Smooth muscle cell of the brain vasculature (primary cell): ENCODE data around the gene KCNH2.
"Not testable (repeated sequence)": the region's sequence is repeated elsewhere in the genome, so short reads cannot be mapped to it uniquely, and the experiment has no call there.

Experiments
- DNase-seq: peaks from one replicate; pipeline ENCODE4 v3.0.0-alpha.2; 2012; ENCODE audit warnings: low read depth, low spot score

The KCNH2 gene

DNA sequence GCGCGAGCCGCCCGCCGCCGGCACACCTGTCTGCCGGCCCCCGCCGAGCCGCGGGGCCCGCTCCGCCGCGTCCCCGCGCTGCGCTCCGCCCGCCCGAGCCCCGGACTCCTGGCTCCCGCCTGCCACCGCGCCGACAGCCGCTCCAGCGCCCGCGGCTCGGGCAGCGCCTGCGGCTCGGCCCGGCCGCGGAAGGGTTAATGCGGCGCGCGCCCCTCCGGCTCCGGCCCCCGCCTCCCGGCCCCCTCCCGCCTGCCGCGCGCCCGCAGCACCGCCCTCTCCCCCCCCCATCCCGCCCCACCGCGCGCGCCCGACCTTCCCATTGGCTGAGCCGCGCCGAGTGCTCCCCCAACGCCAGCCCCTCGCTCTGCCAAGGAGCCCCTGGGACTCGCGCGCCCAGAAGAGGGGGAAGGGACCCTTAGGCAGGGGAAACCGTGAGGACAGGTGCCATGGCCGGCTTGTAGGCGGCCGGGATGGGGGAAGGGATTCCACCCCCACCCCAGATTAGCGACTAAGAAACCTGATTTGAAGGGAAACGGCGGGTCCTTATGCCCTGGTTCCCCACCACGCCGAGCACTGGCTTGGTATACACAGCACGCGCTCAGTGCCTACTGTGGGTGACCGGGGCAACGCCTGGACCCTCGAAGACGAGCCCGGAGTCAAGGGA lies at the start of gene KCNH2:
TSS of gene KCNH2 (minus strand) at position 196 of the 664 bp plus-strand sequence. CDS start 408 bp downstream, outside the sequence.
- no peak for DNase-seq

GRCh38 chr7:151027728-151028130 lies 49.6 kb upstream of the KCNH2 start:
- not testable (repeated sequence) for DNase-seq

GRCh38 chr7:151026771-151027727 lies 48.9 kb upstream of the KCNH2 start:
- DNase-seq = not testable (repeated sequence)

GRCh38 chr7:151025924-151026671 lies 48.0 kb upstream of the KCNH2 start:
- no peak for DNase-seq

DNA sequence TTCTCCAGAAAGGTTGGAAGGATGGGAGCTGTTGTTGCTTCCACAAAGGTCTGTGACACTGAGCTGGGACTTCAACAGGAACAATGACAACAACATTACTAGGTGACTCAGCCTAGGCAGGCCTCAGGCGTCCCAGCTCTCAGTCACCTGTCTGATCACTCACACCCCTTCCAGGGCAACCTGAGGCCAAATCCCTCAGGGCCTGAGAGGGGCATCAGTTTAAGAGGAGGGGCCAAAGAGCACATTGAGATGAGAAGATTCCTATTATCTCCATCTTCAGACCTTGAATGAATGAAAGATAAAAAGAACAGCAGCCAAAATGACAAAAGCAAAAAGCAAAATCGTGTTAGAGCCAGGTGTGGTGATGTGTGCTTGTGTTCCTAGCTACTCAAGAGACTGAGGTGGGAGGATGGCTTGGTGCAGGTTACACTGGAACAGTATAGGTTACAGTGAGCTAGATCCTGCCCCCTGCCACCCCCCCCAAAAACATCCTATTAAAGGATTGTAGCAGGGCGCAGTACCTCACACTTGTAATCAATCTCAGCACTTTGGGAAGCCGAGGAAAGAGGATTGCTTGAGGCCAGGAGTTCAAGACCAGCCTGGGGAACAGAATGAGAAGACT lies 46.4 kb upstream of the KCNH2 start, which contains the start of gene ATG9B:
TSS of gene ATG9B (minus strand) at position 60 of the 622 bp plus-strand sequence. CDS start 71 bp downstream, outside the sequence.
- no peak for DNase-seq

GRCh38 chr7:151023232-151023631 lies 45.1 kb upstream of the KCNH2 start:
- DNase-seq = no peak

DNA sequence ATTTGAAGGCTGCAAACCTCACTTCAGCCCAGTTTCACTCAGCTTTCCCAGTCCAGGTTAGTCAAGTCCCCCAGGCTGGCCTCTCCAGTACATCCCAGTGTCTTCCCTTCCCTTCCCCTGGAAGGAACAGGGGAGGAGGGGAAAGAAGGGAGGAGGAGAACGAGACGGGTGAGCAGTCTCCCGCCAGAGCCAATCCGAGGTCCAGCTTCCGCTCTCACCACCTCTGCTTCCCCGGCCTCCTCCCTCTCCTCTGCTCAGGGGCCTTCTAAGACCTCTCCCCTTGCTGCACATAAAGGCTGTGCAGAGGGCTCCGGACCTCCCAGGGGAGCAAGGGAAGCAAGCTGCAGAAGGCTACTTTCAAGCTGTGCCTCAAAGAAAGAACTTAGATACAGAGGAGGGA lies 42.1 kb upstream of the KCNH2 start:
- no peak for DNase-seq

DNA sequence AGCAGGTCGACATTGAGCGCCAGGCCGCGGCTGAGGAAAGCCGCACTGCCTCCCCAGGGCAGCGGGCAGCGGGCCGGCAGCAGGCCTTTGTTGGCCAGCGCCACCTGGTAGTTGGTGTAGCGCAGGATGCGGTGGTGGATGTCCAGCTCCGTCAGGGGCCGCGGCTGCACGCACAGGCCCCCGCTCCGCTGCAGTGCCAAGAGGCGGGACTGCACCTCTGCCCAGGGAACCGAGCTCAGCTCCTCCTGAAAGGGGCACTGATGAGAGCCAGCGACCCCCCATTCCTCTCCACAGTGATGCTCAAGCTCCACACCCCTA lies 41.0 kb upstream of the KCNH2 start:
- DNase-seq = no peak

DNA sequence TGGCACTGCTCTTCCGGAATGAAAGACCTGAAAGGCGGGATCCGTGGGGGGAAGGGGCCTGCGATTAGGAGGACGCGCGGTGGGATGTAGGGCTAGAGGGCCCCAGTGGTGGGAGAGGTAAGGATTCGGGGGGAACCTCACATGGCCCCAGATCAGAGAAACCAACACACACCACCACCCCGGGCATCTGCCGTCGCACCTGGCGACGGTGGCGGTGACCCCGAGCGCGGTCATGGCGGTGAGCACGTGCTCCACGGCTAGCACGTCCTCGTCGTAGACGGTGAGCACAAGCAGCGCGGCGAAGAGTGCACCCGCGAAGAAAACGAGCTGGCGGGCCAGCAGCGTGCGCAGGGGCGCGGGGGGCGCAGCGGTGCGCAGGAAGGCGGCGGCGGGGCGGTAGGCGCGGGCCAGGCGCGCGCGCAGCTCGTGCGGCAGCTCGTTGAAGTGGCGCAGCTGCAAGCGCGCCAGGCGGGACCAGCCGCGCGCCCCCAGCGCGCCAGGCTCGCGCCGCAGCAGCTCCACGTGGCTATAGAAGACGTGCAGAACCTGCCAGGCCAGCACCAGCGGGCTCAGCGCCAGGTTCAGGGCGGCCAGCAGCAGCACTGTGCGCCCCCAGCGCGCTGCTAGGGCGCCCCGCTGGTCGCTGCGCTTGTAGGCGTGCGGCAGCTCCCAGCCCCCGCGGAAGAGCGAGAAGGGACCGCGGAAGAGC lies 40.5 kb upstream of the KCNH2 start:
- DNase-seq = no peak

GRCh38 chr7:151017953-151018420 lies 39.9 kb upstream of the KCNH2 start:
- DNase-seq = no peak

DNA sequence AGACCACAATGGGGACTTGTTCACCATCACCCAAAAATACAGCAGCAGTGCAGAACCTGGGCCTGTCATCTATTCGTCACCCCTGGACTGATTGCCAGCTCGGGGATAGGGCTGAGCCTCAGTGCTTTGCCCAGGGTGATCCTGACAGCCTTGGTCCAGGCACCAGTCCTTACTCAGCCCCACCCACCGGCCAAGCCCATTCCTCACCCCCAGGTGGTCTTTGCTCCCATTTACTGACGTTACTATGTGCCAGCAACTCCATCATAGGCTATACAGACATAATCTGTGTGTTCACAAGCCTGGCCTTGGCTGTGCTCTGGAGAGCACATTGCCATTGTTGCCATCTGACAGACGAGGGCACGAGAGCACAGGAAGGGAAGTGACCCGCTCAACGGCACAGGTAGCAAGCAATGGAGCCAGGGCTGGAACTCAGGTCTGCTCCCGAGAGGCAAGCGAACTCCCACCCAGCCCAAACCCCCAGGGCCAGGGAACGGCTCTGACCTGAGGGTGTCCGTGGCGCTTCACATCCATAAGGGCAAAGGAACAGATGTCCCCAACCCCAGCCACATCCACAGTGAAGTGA lies 39.3 kb upstream of the KCNH2 start:
- no peak for DNase-seq

DNA sequence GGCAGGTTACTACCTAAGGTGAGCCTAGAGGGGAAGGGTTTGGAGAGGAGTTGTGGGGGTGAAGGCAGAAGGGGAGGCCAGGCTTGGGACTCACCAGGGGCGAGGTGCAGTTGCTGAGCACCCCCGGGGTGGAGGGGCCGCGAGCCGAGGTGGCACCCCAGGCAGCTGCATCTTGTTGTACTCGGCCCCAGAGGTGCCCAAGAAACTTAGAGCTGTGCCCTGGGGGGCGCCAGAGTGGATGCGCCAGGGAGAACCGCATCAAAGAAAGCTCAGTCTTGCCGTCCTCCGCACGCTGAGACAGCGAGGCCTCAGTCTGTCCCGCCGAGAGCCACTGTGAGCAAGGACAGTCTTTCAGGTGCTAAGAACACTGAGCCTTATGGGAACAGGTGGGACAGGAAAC lies 38.8 kb upstream of the KCNH2 start:
- no peak for DNase-seq

- DNase-seq = no peak
Measured at GRCh38 chr7:151016505-151016904, 38.4 kb upstream of the KCNH2 start.

- no peak for DNase-seq
Measured at GRCh38 chr7:151015967-151016366, 37.8 kb upstream of the KCNH2 start.

GRCh38 chr7:151014950-151015349 lies 36.8 kb upstream of the KCNH2 start:
- DNase-seq = no peak

DNA sequence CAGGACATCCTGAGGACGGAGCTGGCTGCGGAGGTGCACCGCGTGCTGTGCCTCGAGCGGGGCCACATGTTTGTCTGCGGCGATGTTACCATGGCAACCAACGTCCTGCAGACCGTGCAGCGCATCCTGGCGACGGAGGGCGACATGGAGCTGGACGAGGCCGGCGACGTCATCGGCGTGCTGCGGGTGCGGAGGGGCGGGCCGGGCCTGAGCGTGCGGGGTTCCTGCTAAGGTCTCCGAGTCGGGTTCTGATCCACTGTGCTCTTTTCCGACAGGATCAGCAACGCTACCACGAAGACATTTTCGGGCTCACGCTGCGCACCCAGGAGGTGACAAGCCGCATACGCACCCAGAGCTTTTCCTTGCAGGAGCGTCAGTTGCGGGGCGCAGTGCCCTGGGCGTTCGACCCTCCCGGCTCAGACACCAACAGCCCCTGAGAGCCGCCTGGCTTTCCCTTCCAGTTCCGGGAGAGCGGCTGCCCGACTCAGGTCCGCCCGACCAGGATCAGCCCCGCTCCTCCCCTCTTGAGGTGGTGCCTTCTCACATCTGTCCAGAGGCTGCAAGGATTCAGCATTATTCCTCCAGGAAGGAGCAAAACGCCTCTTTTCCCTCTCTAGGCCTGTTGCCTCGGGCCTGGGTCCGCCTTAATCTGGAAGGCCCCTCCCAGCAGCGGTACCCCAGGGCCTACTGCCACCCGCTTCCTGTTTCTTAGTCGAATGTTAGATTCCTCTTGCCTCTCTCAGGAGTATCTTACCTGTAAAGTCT lies 35.8 kb upstream of the KCNH2 start:
- no peak for DNase-seq

GRCh38 chr7:151013356-151013732 lies 35.2 kb upstream of the KCNH2 start:
- no peak for DNase-seq

GRCh38 chr7:151012911-151013347 lies 34.8 kb upstream of the KCNH2 start:
- DNase-seq = no peak

DNA sequence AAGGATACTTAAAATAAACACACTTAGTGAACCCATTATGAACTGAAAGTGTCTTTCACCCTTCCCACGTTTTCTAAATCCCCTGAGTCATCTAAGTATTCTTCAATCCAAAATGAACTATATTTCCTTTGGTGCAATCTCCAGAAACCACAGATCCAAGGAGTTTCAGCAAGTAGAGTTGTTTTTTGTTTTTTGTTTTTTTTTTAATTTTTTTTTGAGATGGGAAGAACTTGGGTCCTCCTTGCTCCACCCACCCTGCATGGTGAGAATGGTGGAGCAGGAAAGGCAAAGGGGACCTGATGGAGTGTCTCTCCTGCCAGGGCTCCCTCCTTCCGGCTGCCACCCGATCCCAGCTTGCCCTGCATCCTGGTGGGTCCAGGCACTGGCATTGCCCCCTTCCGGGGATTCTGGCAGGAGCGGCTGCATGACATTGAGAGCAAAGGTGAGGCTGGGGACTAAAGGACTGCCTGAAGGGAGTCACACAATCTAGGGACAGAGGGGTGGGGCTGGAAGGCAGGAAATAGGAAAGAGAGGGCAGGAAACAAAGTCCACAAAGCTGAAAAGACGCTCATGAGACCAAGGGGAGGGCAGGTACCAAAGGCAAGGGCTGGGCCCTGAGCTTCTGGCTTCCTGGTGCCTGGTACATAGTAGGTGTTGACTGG lies 34.0 kb upstream of the KCNH2 start:
- DNase-seq = no peak
